HCT116 (cell line): ENCODE measurements around the gene TSPAN31. TPM values are rescaled to one million over a fixed set of nuclear protein-coding genes. Genes with fewer than 3 reads are reported as not detected.

Source experiments
- ATAC-seq: fragments of 200-7000 bp; cut with Tn5 transposase; 2 replicates; pipeline ENCODE4 v1.9.1; 2020; ENCODE audit warnings: mild to moderate bottlenecking, moderate library complexity
- BruUV-seq: library from RNA; stranded (reverse); fragments of 400-500 nt; replicated peaks from 2 replicates; lab custom pipeline; 2021; lab: Mats Ljungman, UMichigan
- CTCF ChIA-PET: fragments of 300-600 bp; sonication (Branson Sonifier 250); formaldehyde crosslinking; loops from one replicate; lab custom pipeline; 2021; ENCODE audit warnings: antibody characterized with exemption; lab: Charles Lee
- POLR2A ChIA-PET: fragments of 300-600, 350-600 bp; sonication (Branson Sonifier 250); formaldehyde crosslinking; loops from one replicate; lab custom pipeline; 2021; ENCODE audit warnings: antibody characterized with exemption; lab: Charles Lee
- RAD21 ChIA-PET, 2 experiments: fragments of 300-600 bp; sonication (Branson Sonifier 250); formaldehyde crosslinking; loops; one replicate each; lab custom pipeline; 2023; ENCODE audit warnings: low total read pairs in 2 of 2; ENCODE audit not compliant: uncharacterized antibody in 2 of 2, unreplicated experiment in 2 of 2, low non-redundant PET in 1 of 2; lab: Charles Lee
- DNase-seq: peaks from one replicate; pipeline ENCODE4 v3.0.0-alpha.2; 2010; ENCODE audit warnings: low read depth, low spot score
- H2AFZ ChIP-seq: fragments of 200-600 bp; shearing (Covaris generic), sonication (generic); 2 replicates; pipeline ENCODE4 v1.6.1; 2017; ENCODE audit warnings: low read depth, mixed run types, mixed read lengths, antibody characterized with exemption, low read length; ENCODE audit not compliant: poor library complexity, severe bottlenecking
- H3K27ac ChIP-seq: 2 replicates; pipeline ENCODE4 v1.5.1; 2012; ENCODE audit warnings: low read depth, low read length
- H3K27me3 ChIP-seq: fragments of 200-600 bp; sonication (generic); 2 replicates; pipeline ENCODE4 v1.6.1; 2016; ENCODE audit warnings: mixed run types, low read length, mixed read lengths; ENCODE audit not compliant: insufficient read depth
- H3K36me3 ChIP-seq, 2 experiments: fragments of 200-500 bp in 1 of 2; fragments of 200-600 bp in 1 of 2; sonication (Bioruptor generic) in 1 of 2; sonication (generic) in 1 of 2; 2 replicates each; pipeline versions ENCODE4 v1.5.1 to v1.6.1; 2014 to 2016; ENCODE audit warnings: low read length in 2 of 2, inconsistent platforms in 1 of 2, mixed read lengths in 1 of 2, mixed run types in 1 of 2; ENCODE audit not compliant: insufficient read depth in 2 of 2, control insufficient read depth in 1 of 2
- H3K4me1 ChIP-seq, 2 experiments: fragments of 200-600 bp in 1 of 2; sonication (generic) in 1 of 2; 2 replicates each; pipeline versions ENCODE4 v1.5.1 to v1.6.1; 2012 to 2017; ENCODE audit warnings: low read length in 2 of 2, inconsistent platforms in 1 of 2, mild to moderate bottlenecking in 1 of 2, mixed read lengths in 1 of 2, mixed run types in 1 of 2, moderate library complexity in 1 of 2; ENCODE audit not compliant: insufficient read depth in 2 of 2, control insufficient read depth in 1 of 2
- H3K4me2 ChIP-seq: fragments of 200-600 bp; sonication (generic); 2 replicates; pipeline ENCODE4 v1.6.1; 2017; ENCODE audit warnings: mixed run types, low read length, mixed read lengths
- H3K4me3 ChIP-seq, 2 experiments: fragments of 200-600 bp in 1 of 2; sonication (generic) in 1 of 2; replicated peaks in 1 of 2; 2 replicates each; pipeline ENCODE4 v1.5.1; 2011 to 2016; ENCODE audit warnings: low read length in 2 of 2, control low read depth in 1 of 2, low read depth in 1 of 2, mild to moderate bottlenecking in 1 of 2, mixed read lengths in 1 of 2, mixed run types in 1 of 2
- H3K79me2 ChIP-seq: fragments of 200-600 bp; sonication (generic); 2 replicates; pipeline ENCODE4 v1.6.1; 2017; ENCODE audit warnings: mild to moderate bottlenecking, mixed run types, low read length, moderate library complexity, mixed read lengths; ENCODE audit not compliant: insufficient read depth
- H3K9ac ChIP-seq: fragments of 200-600 bp; sonication (generic); 2 replicates; pipeline ENCODE4 v1.6.1; 2016; ENCODE audit warnings: low read length, mixed read lengths
- H3K9me2 ChIP-seq: fragments of 200-600 bp; sonication (generic), shearing (Covaris generic); 2 replicates; pipeline ENCODE4 v1.6.1; 2017; ENCODE audit warnings: mixed run types, mild to moderate bottlenecking, moderate library complexity; ENCODE audit not compliant: insufficient read depth
- H3K9me3 ChIP-seq, 2 experiments: fragments of 200-500 bp in 1 of 2; fragments of 200-600 bp in 1 of 2; sonication (Bioruptor generic) in 1 of 2; sonication (generic) in 1 of 2; 2 replicates each; pipeline ENCODE4 v1.6.1; 2014 to 2017; ENCODE audit warnings: low read length in 2 of 2, mixed read lengths in 2 of 2, inconsistent platforms in 1 of 2, low read depth in 1 of 2, mild to moderate bottlenecking in 1 of 2, mixed run types in 1 of 2, moderate library complexity in 1 of 2; ENCODE audit not compliant: control insufficient read depth in 1 of 2, insufficient read depth in 1 of 2
- H4K20me1 ChIP-seq: fragments of 200-600 bp; sonication (generic), shearing (Covaris generic); 2 replicates; pipeline ENCODE4 v1.6.1; 2017; ENCODE audit warnings: mixed run types, mild to moderate bottlenecking, moderate library complexity; ENCODE audit not compliant: insufficient read depth
- CTCF ChIP-seq, 3 experiments: fragments of 200-600 bp in 1 of 3; sonication (generic) in 1 of 3; IDR thresholded peaks in 2 of 3; conservative IDR thresholded peaks in 1 of 3; 2 replicates each; pipeline ENCODE4 v1.5.1; 2012 to 2017; ENCODE audit warnings: low read depth in 2 of 3, low read length in 2 of 3, antibody characterized with exemption in 1 of 3, borderline replicate concordance in 1 of 3, control low read depth in 1 of 3, mild to moderate bottlenecking in 1 of 3, mixed read lengths in 1 of 3, mixed run types in 1 of 3, moderate library complexity in 1 of 3; ENCODE audit not compliant: insufficient read depth in 1 of 3
- EGR1 ChIP-seq: IDR thresholded peaks from 2 replicates; pipeline ENCODE4 v1.6.1; 2012; ENCODE audit warnings: low read depth
- FOSL1 ChIP-seq: IDR thresholded peaks from 2 replicates; pipeline ENCODE4 v1.6.1; 2012; ENCODE audit warnings: low read depth
- RAD21 ChIP-seq: IDR thresholded peaks from 2 replicates; pipeline ENCODE4 v1.6.1; 2012; ENCODE audit warnings: low read depth, mild to moderate bottlenecking
- intact Hi-C: fragments of 100-400 bp; cut with micrococcal nuclease; formaldehyde crosslinking; loops from 2 replicates; pipeline ENCODE4 v1.10.0; 2022
- total RNA-seq: library from RNA; stranded (reverse); gene quantifications from one replicate; pipeline ENCODE4 v1.2.1, GENCODE V29; 2021; ENCODE audit not compliant: unreplicated experiment

The TSPAN31 gene
- total RNA-seq, 1 experiment from 2014 or later = 14.9 TPM

GRCh38 chr12:57731411-57732080, 13.3 kb upstream of the TSPAN31 start:
- Histone ChIP-seq H3K27ac (no peak overlapping the region), H3K79me2 (no peaks in the 10 kb centered on the region), H3K9me2 (no peaks in the 10 kb centered on the region), H3K27me3 (no peaks in the 10 kb centered on the region), H4K20me1 (no peaks in the 10 kb centered on the region), H3K4me2 (no peak overlapping the region)
- TF ChIP-seq CTCF (IDR thresholded peaks at IDR 0.05 in 2 of 3, conservative IDR thresholded peaks at IDR 0.05 in 1 of 3; ENCODE audit: borderline replicate concordance in 1 of 3, insufficient read depth in 1 of 3, low read depth in 2 of 3, low read length in 2 of 3) = no peak
- TF ChIP-seq, all 23 proteins: peak for 0
- H2AFZ ChIP-seq = no peak overlapping the region
- H3K36me3 ChIP-seq = peaks cover 4 to 15% of the 10 kb centered on the region in 2 experiments; a peak in 3 of 4 replicates
- POLR2A ChIA-PET = no interaction called here
- H3K4me1 ChIP-seq = peaks cover 4 to 9% of the 10 kb centered on the region in 2 experiments; a peak in 3 of 4 replicates
- CTCF ChIA-PET = no interaction called here
- H3K4me3 ChIP-seq = no peak overlapping the region
- H3K9ac ChIP-seq = no peak overlapping the region
- DNase-seq = no peak
- H3K9me3 ChIP-seq = no peaks in the 10 kb centered on the region
- no TSS peak for BruUV-seq
- intact Hi-C loops = no loop called here
- ATAC-seq = no peak
- RAD21 ChIA-PET = no interaction called here

- Histone ChIP-seq H3K4me3 (no peak overlapping the region), H3K27me3 (no peaks in the 10 kb centered on the region), H3K79me2 (no peaks in the 10 kb centered on the region), H3K4me1 (peaks cover 0 to 2% of the 10 kb centered on the region in 2 experiments; a peak in 1 of 4 replicates), H2AFZ (no peak overlapping the region), H4K20me1 (no peaks in the 10 kb centered on the region), H3K9me3 (no peaks in the 10 kb centered on the region), H3K9me2 (no peaks in the 10 kb centered on the region), H3K36me3 (peaks cover 3 to 15% of the 10 kb centered on the region in 2 experiments; a peak in 3 of 4 replicates), H3K27ac (no peak overlapping the region), H3K4me2 (no peak overlapping the region), H3K9ac (no peak overlapping the region)
- RAD21 ChIA-PET = no interaction called here
- DNase-seq (no peak), ATAC-seq (no peak)
- POLR2A ChIA-PET = no interaction called here
- BruUV-seq = no TSS peak
- intact Hi-C loops = no loop called here
- CTCF ChIA-PET = no interaction called here
- TF ChIP-seq EGR1 (no peak), FOSL1 (no peak), RAD21 (no peak)
Observed at GRCh38 chr12:57732270-57732669, 12.6 kb upstream of the TSPAN31 start.
